HG03442 (cell line): Measurements from ENCODE around the gene KIF4A.
"Not testable (repeated sequence)": the region's sequence is repeated elsewhere in the genome, so short reads cannot be mapped to it uniquely, and the experiment has no call there.

Experiments
- ATAC-seq: cut with Tn5 transposase; IDR thresholded peaks from one replicate; pipeline ENCODE4 v1.9.1; 2021; ENCODE audit warnings: mild to moderate bottlenecking, moderate library complexity; ENCODE audit not compliant: unreplicated experiment

The KIF4A gene, protein sequence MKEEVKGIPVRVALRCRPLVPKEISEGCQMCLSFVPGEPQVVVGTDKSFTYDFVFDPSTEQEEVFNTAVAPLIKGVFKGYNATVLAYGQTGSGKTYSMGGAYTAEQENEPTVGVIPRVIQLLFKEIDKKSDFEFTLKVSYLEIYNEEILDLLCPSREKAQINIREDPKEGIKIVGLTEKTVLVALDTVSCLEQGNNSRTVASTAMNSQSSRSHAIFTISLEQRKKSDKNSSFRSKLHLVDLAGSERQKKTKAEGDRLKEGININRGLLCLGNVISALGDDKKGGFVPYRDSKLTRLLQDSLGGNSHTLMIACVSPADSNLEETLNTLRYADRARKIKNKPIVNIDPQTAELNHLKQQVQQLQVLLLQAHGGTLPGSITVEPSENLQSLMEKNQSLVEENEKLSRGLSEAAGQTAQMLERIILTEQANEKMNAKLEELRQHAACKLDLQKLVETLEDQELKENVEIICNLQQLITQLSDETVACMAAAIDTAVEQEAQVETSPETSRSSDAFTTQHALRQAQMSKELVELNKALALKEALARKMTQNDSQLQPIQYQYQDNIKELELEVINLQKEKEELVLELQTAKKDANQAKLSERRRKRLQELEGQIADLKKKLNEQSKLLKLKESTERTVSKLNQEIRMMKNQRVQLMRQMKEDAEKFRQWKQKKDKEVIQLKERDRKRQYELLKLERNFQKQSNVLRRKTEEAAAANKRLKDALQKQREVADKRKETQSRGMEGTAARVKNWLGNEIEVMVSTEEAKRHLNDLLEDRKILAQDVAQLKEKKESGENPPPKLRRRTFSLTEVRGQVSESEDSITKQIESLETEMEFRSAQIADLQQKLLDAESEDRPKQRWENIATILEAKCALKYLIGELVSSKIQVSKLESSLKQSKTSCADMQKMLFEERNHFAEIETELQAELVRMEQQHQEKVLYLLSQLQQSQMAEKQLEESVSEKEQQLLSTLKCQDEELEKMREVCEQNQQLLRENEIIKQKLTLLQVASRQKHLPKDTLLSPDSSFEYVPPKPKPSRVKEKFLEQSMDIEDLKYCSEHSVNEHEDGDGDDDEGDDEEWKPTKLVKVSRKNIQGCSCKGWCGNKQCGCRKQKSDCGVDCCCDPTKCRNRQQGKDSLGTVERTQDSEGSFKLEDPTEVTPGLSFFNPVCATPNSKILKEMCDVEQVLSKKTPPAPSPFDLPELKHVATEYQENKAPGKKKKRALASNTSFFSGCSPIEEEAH

DNA sequence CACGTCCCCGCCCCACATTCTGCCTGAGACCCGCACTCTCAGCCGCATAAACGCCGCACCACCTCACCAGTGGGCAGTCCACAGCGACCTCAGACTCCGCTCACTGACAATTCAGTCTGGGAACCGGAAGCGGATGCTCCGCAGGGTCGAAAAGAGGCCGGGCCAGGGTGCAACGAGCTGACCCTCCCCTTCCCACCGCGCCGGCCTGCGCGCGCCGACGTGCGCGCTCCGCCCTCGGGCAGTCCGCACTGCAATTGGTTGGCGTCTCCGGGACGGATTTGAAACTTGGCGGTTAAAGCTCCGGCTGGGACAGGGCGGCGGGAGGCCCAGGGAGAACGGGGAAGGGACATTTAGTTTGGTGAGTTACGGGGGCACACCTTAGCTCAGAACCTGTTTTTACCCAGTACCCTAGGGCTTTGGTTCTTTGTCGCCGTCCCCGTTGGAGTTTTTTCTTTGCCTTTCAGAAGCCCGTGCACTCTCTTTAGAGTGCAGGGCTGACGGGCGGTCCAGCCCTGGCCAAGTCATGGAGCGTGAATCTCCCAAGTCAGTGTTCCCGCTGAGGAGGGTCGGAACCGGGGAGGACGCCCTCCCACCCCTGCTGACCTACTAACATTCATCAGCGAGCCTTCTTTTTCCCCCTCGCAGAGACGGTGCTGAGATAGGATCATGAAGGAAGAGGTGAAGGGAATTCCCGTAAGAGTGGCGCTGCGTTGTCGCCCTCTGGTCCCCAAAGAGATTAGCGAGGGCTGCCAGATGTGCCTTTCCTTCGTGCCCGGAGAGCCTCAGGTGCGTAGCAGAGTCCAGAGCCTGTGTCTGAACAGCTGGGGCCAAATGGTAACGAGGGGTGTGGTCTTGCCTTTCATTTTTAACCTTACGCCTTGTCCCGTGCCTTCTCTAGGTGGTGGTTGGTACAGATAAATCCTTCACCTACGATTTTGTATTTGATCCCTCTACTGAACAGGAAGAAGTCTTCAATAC lies at the start of gene KIF4A, which contains the start of gene PDZD11:
Gene KIF4A (plus strand): TSS at position 312 of the 978 bp plus-strand sequence. CDS start 355 bp downstream, at position 667.
Gene PDZD11 (minus strand): TSS at position 135 of the 978 bp plus-strand sequence. CDS start 586 bp downstream, outside the sequence.
- ATAC-seq = peak; percentile 96

DNA sequence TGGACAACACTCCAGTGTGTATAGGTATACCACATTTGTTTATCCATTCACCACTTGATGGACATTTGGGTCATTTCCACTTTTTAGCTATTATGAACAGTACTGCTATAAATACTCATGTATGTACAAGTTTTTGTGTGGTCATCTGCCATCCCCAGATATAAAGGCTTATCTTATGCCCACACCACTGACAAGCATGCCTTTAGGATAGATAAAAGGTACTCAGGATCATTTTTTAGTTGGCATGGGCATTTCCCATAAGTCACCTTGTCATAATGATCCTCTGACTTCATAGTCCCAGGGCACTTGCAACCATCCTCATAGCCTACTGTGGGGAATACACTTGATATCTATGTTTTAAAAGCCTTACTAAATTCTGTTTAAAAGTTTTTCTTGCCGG lies 49.2 kb upstream of the KIF4A start:
- no peak for ATAC-seq

DNA sequence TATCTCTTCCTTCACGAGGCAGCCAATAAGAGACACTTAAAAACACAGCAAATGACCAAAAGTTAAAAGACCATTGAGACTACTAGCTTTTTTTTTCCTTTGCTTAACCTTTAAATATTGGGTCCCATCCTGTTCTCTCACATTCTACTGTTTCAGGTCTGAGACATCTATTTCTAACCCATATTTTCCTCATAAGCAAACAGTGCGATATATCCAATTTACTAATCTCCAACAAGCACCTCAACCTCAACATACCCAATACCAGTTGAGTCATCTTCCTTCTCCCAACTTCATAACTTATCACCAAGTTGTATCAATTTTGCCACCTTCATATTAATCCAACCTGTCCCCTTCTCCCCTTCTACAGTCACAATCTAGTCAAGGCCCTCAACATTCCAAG lies 48.4 kb upstream of the KIF4A start:
- ATAC-seq = no peak

DNA sequence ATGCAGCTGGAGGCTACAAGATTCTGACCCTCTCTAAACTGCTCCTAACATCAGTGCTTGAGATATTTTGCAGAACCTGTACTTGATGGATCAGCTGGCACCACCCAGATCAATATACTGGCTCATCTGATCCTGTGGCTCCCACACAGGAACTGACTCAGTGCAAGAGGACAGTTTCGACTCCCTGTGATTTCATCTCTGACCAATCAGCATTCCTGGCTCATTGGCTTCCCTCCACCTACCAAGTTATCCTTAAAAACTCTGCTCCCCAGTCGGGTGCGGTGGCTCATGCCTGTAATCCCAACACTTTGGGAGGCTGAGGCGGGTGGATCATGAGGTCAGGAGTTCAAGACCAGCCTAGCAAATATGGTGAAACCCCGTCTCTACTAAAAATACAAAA lies 46.3 kb upstream of the KIF4A start:
- not testable (repeated sequence) for ATAC-seq

DNA sequence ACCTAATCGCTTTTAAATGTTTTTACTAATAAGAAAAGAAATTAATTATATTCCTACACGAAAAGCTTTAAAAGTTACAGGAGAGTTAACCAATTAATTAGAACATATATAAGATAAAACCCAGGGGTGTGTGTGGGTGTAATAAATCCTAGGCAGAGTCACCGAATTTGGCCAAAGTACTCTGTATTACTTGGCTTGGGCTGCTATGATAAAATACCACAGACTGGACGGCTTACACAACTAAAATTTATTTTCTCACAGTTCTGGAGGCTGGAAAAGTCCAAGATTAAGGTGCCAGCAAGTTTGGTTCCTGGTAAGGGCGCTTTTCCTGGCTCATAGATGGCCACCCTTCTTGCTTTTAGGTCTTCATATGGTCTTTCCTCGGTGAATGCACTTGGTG lies 45.0 kb upstream of the KIF4A start:
- ATAC-seq = no peak

DNA sequence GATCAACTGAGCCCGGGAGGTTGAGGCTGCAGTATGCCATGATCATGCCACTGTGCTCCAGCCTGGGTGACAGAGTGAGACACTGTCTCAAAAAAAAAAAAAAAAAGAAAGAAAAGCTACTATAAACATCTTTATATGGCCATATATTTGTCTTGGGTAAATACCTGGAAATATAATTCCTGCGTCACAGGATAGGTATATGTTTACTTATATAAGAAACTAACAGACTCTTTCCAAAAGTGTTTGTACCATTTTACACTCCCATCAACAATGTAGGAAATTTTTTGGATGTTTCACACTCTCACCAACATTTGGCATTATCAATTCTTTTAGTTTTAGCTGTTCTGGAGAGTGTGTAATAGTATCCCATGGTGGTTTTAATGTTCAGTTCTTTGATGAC lies 42.7 kb upstream of the KIF4A start:
- ATAC-seq = no peak

DNA sequence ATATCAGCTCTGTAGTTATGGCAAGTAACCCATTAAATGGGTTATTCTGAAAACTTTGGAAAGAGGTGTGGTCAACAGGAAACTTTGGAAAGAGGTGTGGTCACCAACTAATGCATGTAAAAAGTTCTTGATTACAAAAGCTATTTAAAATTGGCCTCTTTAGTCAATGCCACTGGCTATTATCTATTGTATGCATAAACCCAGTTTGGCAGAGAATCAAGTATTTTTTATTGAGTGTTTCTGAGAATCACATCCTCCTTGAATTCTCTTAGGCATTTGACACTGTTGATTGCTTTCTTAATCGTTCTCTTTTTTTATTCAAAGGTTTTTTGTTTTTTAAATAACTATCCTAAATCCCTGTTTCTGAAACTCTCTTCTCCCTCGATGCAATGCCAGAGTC lies 37.4 kb upstream of the KIF4A start:
- no peak for ATAC-seq

DNA sequence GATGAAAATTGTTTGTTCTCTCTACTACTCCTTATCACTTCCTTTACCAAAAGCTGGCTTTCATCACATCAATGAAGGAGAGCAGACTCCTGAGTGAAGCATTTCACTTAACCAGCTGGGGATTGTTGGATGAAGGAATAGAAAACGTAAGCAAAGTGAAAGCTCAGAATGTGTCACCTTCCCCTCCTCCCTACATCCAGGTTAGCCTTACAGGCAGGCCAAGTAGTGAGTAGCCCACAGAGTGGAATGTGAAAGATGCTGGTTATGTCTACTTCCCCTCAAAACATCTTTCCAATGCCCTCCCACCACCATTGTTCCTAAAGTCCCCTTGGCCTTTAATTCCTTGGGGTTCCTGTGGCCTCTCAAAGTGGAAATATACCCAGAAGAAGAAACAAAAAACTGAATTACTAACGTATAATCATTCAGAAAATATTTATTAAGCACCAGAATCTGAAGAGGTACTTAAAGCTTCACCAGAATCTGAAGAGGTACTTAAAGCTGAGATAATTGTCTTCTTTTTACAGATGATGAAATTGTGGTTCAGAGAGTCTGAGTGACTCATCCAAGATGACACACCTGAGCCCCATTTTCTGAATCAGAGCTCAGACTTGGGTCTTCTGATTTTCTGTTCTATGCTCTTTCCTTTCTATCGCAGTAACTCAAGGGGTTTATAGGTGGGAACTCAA lies 36.4 kb upstream of the KIF4A start:
- ATAC-seq = no peak

DNA sequence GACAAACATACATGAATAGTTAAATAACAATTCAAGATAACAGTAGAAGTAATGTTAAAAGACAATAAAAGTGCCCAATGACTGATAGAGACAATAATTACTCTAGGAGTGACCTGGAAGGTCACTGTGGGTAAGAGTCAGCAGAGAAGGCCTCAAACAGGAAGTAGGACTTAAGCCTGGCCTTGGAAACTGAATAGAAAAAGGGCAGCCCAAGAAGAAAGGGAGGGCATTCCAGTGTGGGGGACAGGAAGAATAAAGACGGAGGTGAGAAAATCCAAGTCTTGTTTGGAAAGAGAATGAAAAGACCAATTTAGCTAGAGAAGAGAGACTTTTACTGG lies 35.9 kb upstream of the KIF4A start:
- ATAC-seq = no peak

DNA sequence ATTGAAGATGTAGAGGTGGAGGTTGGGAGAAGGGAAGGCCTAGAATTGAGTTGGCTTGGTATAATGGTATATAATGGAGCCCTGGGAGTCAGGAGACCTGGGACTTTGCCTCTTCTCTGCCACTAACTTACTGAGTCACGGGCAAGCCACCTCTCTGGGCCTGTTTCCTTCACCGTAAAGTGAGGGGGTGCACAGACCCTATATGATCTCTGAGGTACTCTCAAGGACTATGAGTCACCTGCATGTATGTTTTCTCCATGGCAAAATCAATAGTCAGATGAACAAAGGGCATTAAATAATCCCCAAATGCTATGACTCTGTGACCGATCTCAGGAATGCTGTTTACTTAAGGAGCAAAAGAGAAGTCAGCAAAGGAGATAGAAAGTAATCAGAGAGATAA lies 35.0 kb upstream of the KIF4A start:
- no peak for ATAC-seq

DNA sequence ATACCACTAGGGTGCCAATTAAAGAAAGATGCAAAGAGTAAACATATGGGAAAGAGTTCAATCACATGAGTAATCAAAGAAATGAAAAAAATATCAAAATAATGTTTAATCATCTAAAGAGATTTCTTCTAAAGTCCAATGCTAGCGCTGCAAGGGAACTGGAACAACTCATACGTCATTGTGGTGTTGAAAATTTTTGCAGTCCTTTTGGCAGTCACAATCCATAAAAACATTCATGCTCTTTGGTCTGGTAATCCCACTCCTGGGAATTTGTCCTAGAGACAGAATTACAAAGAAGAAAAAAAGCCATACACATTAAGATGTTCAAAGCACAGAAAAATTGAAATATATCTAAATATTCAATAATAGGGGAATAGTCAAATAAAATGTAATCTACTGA lies 34.5 kb upstream of the KIF4A start:
- no peak for ATAC-seq

DNA sequence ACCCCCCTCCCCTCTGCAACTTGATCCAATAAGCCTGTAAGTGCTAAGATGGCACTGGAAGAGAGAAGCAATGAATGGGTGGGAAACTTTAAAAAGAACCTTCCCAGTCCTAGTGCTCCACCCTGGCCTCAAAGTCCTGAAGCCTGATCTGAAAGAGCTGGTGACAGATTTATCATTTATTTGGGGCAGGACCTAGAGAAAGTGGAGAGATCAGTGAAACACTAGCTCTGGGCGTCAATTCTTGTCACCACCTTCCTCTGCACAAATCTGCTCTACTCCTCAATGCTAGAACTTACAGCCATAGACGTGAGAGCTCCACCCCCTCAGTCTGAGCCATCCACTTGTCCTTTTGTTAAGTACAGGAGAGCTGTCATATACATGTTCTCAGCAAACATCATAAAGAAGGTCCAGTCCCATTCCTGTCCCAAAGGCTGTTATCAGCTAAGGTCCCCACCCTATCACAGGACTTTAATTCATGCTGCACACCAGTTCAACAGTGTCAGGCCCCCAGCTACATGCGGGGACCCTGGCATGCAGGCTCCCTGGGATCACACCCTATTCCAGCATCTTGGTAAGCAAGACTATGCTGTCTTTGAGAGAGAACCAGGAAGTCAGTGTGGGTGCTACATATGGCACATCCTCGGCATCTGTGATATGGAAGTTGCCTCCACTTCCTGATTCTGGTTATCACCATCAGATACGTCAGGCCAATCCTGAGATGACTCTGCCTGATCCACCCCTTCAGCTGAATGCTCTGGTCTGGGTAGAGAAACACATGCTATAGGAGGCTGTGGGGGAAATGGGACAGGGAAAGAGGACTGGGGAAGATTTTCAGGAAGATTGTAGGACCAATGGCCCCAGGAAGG lies 32.2 kb upstream of the KIF4A start:
- ATAC-seq = no peak

DNA sequence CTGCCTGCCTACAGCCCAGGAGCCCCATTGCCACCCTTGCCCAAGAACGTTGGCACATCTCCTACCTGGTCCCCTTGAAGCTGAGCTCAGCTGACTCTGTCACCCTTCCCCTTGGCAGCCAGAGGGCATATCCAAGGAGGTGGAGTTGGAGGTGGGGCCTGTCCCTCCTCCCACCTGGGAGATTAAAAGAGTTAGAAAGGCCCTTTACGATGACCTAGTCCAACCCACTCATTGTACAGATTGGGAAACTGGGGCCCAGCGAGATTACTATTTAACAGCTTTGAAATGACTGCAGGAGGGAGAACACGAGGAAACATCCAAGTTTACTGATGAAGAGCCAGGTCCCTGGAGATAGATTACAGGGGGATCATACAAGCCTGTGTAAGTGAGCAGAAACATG lies 29.8 kb upstream of the KIF4A start, which contains the start of gene P2RY4:
Gene P2RY4 (minus strand): TSS at position 101 of the 400 bp plus-strand sequence. CDS start 580 bp downstream, outside the sequence.
- no peak for ATAC-seq

DNA sequence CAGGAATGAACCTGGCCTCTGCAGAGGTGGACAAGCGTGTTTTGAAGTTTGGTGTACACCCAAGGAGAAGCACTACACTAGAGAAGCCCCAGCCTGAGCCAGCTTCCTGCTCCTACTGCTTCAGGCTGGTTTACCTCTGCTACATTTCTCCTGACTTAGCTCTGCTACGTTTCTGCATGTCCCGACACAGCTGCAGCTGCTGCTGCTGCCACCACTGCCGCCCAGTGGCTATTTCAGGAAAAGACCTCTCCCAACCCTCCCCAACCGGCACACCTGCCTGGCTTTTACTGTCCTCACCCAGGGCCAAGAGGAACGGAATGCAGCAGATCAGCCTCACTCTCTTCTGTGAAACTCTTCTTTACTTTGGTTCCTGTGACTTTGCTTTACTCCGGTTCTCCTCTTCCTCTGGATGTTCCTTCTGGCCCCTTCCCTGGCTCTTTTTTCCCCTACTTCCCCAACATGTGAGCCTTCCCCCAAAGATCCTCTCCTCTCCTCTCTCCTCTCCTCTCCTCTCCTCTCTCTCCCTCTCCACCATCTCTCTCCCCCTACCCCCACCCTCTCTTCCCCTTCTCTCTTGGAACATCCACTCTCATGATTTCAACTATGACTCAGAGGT lies 26.8 kb upstream of the KIF4A start:
- ATAC-seq = peak; percentile 70

DNA sequence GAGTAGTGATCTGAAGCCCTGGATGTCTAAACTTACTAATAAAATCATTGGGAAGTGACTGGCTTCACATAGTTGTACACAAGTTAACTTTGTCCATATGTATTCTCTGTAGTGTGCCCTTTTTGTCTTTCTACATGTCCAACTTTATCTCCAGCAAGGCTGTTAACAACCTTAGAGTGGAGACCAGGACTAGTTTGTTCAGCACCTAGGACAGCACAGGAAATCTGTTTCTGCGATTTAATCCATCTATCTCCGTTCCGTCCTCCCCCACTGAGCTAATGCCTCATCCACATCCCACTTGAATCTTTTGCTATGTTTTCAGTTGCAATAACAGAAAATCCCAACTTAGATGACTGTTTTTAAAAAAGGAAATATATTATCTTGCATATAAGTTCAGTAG lies 25.1 kb upstream of the KIF4A start:
- ATAC-seq = no peak

DNA sequence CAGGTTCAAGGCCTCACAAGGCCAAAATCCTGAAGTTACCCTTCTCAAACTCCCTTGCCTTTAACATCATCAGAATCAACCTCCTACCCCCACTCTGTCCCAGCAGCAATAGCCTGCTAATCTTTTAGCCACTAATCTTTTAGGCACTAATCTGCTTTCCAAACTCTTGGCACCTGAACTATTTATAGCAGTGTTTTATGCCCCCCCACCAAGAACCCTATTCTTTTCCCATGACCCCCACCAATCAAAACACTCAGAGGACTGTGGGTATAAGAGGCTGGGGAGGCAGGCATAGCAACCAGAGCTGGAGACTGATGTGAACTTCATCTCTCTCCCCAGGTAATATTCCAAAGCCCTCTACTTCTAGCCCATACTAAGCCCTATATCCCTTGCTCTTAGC lies 21.9 kb upstream of the KIF4A start, which contains the start of gene ARR3:
Gene ARR3 (plus strand): TSS at position 301 of the 400 bp plus-strand sequence. CDS start 1,052 bp downstream, outside the sequence.
- no peak for ATAC-seq

DNA sequence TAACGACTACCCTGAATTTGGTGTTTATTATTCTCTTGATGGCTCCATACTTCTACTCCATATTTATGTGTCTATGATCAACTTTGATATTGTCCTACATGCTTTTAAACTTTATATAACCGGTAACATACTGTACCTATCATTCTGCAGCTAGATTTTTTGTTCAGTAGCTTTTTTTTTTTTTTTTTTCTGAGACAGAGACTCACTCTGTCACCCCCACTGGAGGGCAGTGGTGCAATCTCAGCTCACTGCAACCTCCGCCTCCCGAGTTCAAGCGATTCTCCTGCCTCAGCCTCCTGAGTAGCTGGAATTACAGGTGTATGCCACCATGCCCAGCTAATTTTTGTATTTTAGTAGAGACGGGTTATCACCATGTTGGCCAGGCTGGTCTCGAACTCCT lies 15.9 kb upstream of the KIF4A start:
- not testable (repeated sequence) for ATAC-seq

DNA sequence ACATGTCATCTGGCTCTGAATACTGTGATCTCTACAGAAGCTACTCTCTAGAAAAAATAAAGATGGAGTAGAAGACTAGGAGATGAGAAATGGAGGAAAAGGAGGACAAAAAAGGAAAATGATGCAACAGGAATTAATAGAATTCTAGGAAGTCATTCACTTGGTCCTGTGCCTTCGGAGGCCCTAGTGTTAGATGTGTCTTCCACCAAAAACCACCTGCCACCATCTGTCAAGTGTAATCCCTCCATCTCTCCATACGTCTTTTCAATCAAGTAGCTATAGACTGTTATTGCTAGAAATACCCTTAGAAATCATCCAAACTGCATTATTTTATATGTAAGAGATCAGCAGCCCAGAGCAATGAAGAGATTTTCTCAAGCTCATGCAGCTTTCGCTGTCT lies 10.8 kb upstream of the KIF4A start:
- no peak for ATAC-seq
